MM.1S (cell line): ENCODE measurements around the gene MSI1.
A peak's percentile ranks its signal among the peaks of the same experiment; 100 is the strongest.

ENCODE experiments used
- DNase-seq: peaks from one replicate; pipeline ENCODE4 v3.0.0-alpha.2; 2015
- H2AFZ ChIP-seq: fragments of 300-600 bp; sonication (generic); 2 replicates; pipeline ENCODE4 v1.6.0; 2016; ENCODE audit warnings: antibody characterized with exemption, low read length
- H3F3A ChIP-seq: fragments of 300-600 bp; sonication (generic); 2 replicates; pipeline ENCODE4 v1.6.1; 2016; ENCODE audit warnings: mild to moderate bottlenecking, antibody characterized with exemption, low read length, moderate library complexity, mixed read lengths; ENCODE audit not compliant: insufficient read depth
- H3K27ac ChIP-seq: fragments of 300-600 bp; sonication (generic); 2 replicates; pipeline ENCODE4 v1.5.1; 2016; ENCODE audit warnings: mild to moderate bottlenecking, low read length
- H3K27me3 ChIP-seq: fragments of 300-600 bp; sonication (generic); replicated peaks from 2 replicates; pipeline ENCODE4 v1.6.0; 2016; ENCODE audit warnings: low read length; ENCODE audit not compliant: insufficient read depth
- H3K36me3 ChIP-seq: fragments of 300-600 bp; sonication (generic); replicated peaks from 2 replicates; pipeline ENCODE4 v1.6.1; 2016; ENCODE audit warnings: mild to moderate bottlenecking, low read length, mixed read lengths; ENCODE audit not compliant: insufficient read depth
- H3K4me1 ChIP-seq: fragments of 300-600 bp; sonication (generic); 2 replicates; pipeline ENCODE4 v1.6.1; 2016; ENCODE audit warnings: low read length, mixed read lengths
- H3K4me2 ChIP-seq: fragments of 300-600 bp; sonication (generic); 2 replicates; pipeline ENCODE4 v1.6.0; 2016; ENCODE audit warnings: low read depth, low read length
- H3K4me3 ChIP-seq: fragments of 300-600 bp; sonication (generic); 2 replicates; pipeline ENCODE4 v1.5.1; 2016; ENCODE audit warnings: low read length, mixed read lengths
- H3K79me2 ChIP-seq: fragments of 300-600 bp; sonication (generic); 2 replicates; pipeline ENCODE4 v1.6.1; 2016; ENCODE audit warnings: mixed run types, low read length, mixed read lengths
- H3K9ac ChIP-seq: fragments of 300-600 bp; sonication (generic); 2 replicates; pipeline ENCODE4 v1.6.1; 2016; ENCODE audit warnings: low read length, mixed read lengths
- H3K9me2 ChIP-seq: fragments of 300-600 bp; sonication (generic); replicated peaks from 2 replicates; pipeline ENCODE4 v1.6.1; 2016; ENCODE audit warnings: mild to moderate bottlenecking, low read length, mixed read lengths; ENCODE audit not compliant: insufficient read depth
- H3K9me3 ChIP-seq: fragments of 300-600 bp; sonication (generic); replicated peaks from 2 replicates; pipeline ENCODE4 v1.6.1; 2016; ENCODE audit warnings: mild to moderate bottlenecking, low read length, mixed read lengths; ENCODE audit not compliant: insufficient read depth
- H4K20me1 ChIP-seq: fragments of 300-600 bp; sonication (generic); 2 replicates; pipeline ENCODE4 v1.6.1; 2016; ENCODE audit warnings: mild to moderate bottlenecking, low read length, moderate library complexity, mixed read lengths; ENCODE audit not compliant: insufficient read depth
- CTCF ChIP-seq: fragments of 300-600 bp; sonication (generic); IDR thresholded peaks from 2 replicates; pipeline ENCODE4 v1.5.1; 2016; ENCODE audit warnings: antibody characterized with exemption, low read length, mixed read lengths
- EZH2 ChIP-seq: fragments of 300-600 bp; sonication (generic); optimal IDR thresholded peaks from 2 replicates; pipeline ENCODE3; 2017; ENCODE audit warnings: low read depth, mild to moderate bottlenecking, antibody characterized with exemption, low read length, mixed read lengths
- EZH2phosphoT487 ChIP-seq: fragments of 300-600 bp; sonication (generic); IDR thresholded peaks from 2 replicates; pipeline ENCODE4 v1.6.1; 2018; ENCODE audit warnings: antibody characterized with exemption, low read length

MSI1 gene

DNA sequence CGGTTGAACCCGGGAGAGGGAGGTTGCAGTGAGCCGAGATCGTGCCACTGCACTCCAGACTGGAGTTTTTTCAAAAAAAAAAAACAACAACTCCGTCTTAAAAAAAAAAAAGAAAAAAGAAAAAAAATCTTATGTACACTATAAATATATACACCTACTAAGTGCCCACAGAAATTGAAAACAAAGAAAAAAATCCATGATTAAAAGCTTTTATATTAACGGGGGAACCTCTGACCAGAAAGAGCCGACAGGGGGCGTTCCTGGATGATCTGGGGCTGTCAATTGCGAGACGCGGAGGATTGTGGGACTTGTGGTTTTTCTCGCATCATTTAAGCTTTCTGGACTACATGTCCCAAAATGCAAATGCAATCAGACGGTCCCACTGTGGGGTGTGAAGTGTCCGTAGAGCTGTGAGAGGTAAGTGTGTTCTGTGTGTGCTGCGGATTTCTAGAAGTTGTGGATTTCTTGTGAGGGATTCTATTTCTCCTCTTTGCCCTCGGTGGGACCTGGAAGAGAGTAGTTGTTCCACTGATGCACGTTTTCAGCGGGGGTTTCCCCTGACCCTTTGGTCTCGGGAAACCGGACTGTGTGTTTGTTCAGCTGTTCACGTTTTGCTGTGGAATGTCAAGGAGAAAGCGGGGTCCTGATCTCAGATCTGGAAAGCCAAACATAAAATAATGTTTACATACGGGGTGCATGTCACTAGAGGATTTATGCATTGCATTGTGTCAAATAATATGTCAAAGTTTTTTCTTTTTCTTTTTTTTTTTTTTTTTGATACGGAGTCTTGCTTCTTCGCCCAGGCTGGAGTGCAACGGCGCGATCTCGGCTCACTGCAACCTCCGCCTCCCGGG is 66.8 kb downstream of the MSI1 start, which contains the start of gene SIRT4:
Gene SIRT4, plus strand, starts transcription at position 360 of the 854 bp plus-strand sequence. CDS start 1,241 bp downstream, outside the sequence.
- peak within 1 kb of the TSS; percentile 77 for H3K4me3 ChIP-seq
- H2AFZ ChIP-seq: peak within 1 kb of the TSS; percentile 86
- peak within 1 kb of the TSS; percentile 66 for H3K9ac ChIP-seq
- H3K36me3 ChIP-seq: no peaks in the 10 kb centered on the region
- H3K27me3 ChIP-seq: no peaks in the 10 kb centered on the region
- no peaks in the 10 kb centered on the region for H3F3A ChIP-seq
- no peak for TF ChIP-seq EZH2
- TF ChIP-seq CTCF: peak; percentile 51
- H3K79me2 ChIP-seq: no peaks in the 10 kb centered on the region
- H3K4me2 ChIP-seq: peak within 1 kb of the TSS; percentile 77
- H3K9me2 ChIP-seq: no peaks in the 10 kb centered on the region
- H3K4me1 ChIP-seq: no peaks in the 10 kb centered on the region
- no peak within 1 kb of the TSS for H3K27ac ChIP-seq
- H4K20me1 ChIP-seq: no peaks in the 10 kb centered on the region
- H3K9me3 ChIP-seq: no peaks in the 10 kb centered on the region
- peak; percentile 86 for DNase-seq

- Histone ChIP-seq H3K9ac (peak within 1 kb of the TSS; percentile 96), H3K79me2 (no peaks in the 10 kb centered on the region), H3K9me3 (no peaks in the 10 kb centered on the region), H3K36me3 (no peaks in the 10 kb centered on the region), H3K27me3 (no peaks in the 10 kb centered on the region), H4K20me1 (no peaks in the 10 kb centered on the region), H3K27ac (peak within 1 kb of the TSS; percentile 97), H3K4me3 (peak within 1 kb of the TSS; percentile 59), H2AFZ (peak within 1 kb of the TSS; percentile 65; the same call in 1 of the 2 replicates), H3K4me1 (no peaks in the 10 kb centered on the region), H3K9me2 (no peaks in the 10 kb centered on the region), H3K4me2 (peak within 1 kb of the TSS; percentile 92), H3F3A (peaks cover 19% of the 10 kb centered on the region; the same call in 1 of the 2 replicates)
- DNase-seq: peak; percentile 83
- no peak for TF ChIP-seq EZH2
- no peak for TF ChIP-seq EZH2phosphoT487
- no peak for TF ChIP-seq CTCF
Observed at GRCh38 chr12:120292661-120293531, 76.1 kb downstream of the MSI1 start, which contains the start of gene RNU4-1. Gene RNU4-1, minus strand, starts transcription at chr12:120293237.

- peaks cover 19% of the 10 kb centered on the region; the same call in 1 of the 2 replicates for H3F3A ChIP-seq
- H3K36me3 ChIP-seq: no peaks in the 10 kb centered on the region
- H3K4me2 ChIP-seq: peak overlapping the region; percentile 92; the same call in 1 of the 2 replicates
- H3K9me3 ChIP-seq: no peaks in the 10 kb centered on the region
- no peak for DNase-seq
- H3K27me3 ChIP-seq: no peaks in the 10 kb centered on the region
- no peak overlapping the region for H2AFZ ChIP-seq
- no peak for TF ChIP-seq CTCF
- no peak for TF ChIP-seq EZH2phosphoT487
- TF ChIP-seq EZH2: no peak
- H3K79me2 ChIP-seq: no peaks in the 10 kb centered on the region
- peak overlapping the region; percentile 59 for H3K4me3 ChIP-seq
- H4K20me1 ChIP-seq: no peaks in the 10 kb centered on the region
- H3K9ac ChIP-seq: peak overlapping the region; percentile 96
- H3K9me2 ChIP-seq: no peaks in the 10 kb centered on the region
- H3K27ac ChIP-seq: peak overlapping the region; percentile 97
- no peaks in the 10 kb centered on the region for H3K4me1 ChIP-seq
Observed at GRCh38 chr12:120292411-120292660, 76.6 kb downstream of the MSI1 start.
